ENCODE measurements around the gene FGF1.

The FGF1 gene

GRCh38 chr5:142569905-142570304, 116.0 kb downstream of the FGF1 start:
- no peak overlapping the region for H3K9ac ChIP-seq
- no peaks in the 10 kb centered on the region for H3K4me1 ChIP-seq
- no peaks in the 10 kb centered on the region for H3K9me3 ChIP-seq (ENCODE audit: control insufficient read depth, low read length)
- H3K27me3 ChIP-seq (ENCODE audit: control insufficient read depth, insufficient read depth, low read length), result no peaks in the 10 kb centered on the region
- H3K4me3 ChIP-seq (ENCODE audit: low read depth, low read length), result no peak overlapping the region
- no peak overlapping the region for H2AFZ ChIP-seq
- H3K36me3 ChIP-seq (ENCODE audit: control insufficient read depth, insufficient read depth, low read length), result no peaks in the 10 kb centered on the region
- TF ChIP-seq CTCF (IDR thresholded peaks at IDR 0.05), result no peak
- H3K79me2 ChIP-seq, result no peaks in the 10 kb centered on the region
- H3K4me2 ChIP-seq (ENCODE audit: low read length), result no peak overlapping the region
- H3K27ac ChIP-seq, result no peak overlapping the region

DNA sequence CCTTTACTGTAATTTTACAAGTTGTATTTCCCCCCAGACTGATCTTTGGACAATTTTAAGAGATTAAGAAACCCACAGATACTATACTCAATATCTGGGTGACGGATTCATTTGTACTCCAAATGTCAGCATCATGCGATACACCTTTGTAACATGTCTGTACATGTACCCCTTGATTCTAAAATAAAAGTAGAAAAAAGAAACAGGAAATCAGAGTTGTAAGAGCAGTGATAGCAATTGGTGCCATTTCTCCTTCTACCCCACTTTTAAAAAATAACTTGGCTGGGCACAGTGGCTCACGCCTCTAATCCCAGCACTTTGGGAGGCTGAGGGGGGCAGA, 116.9 kb downstream of the FGF1 start:
- Histone ChIP-seq H3K9me3 (ENCODE audit: control insufficient read depth, low read length) (no peaks in the 10 kb centered on the region), H3K36me3 (ENCODE audit: control insufficient read depth, insufficient read depth, low read length) (no peaks in the 10 kb centered on the region), H3K4me3 (ENCODE audit: low read depth, low read length) (no peak overlapping the region), H3K9ac (no peak overlapping the region), H3K27ac (no peak overlapping the region), H3K27me3 (ENCODE audit: control insufficient read depth, insufficient read depth, low read length) (no peaks in the 10 kb centered on the region), H3K4me2 (ENCODE audit: low read length) (no peak overlapping the region), H3K4me1 (no peaks in the 10 kb centered on the region), H2AFZ (no peak overlapping the region), H3K79me2 (no peaks in the 10 kb centered on the region)
- no peak for TF ChIP-seq CTCF (IDR thresholded peaks at IDR 0.05)

GRCh38 chr5:142568283-142568995, 117.5 kb downstream of the FGF1 start:
- TF ChIP-seq CTCF (IDR thresholded peaks at IDR 0.05), result no peak
- Histone ChIP-seq H3K4me3 (ENCODE audit: low read depth, low read length) (no peak overlapping the region), H3K4me1 (no peaks in the 10 kb centered on the region), H3K27me3 (ENCODE audit: control insufficient read depth, insufficient read depth, low read length) (no peaks in the 10 kb centered on the region), H3K27ac (no peak overlapping the region), H3K9me3 (ENCODE audit: control insufficient read depth, low read length) (no peaks in the 10 kb centered on the region), H3K36me3 (ENCODE audit: control insufficient read depth, insufficient read depth, low read length) (no peaks in the 10 kb centered on the region), H3K9ac (no peak overlapping the region), H3K4me2 (ENCODE audit: low read length) (no peak overlapping the region), H2AFZ (no peak overlapping the region), H3K79me2 (no peaks in the 10 kb centered on the region)

GRCh38 chr5:142561486-142562097, 124.3 kb downstream of the FGF1 start:
- no peak overlapping the region for H3K4me2 ChIP-seq (ENCODE audit: low read length)
- no peak overlapping the region for H3K27ac ChIP-seq
- no peaks in the 10 kb centered on the region for H3K4me1 ChIP-seq
- H3K27me3 ChIP-seq (ENCODE audit: control insufficient read depth, insufficient read depth, low read length), result no peaks in the 10 kb centered on the region
- no peak overlapping the region for H3K9ac ChIP-seq
- H3K4me3 ChIP-seq (ENCODE audit: low read depth, low read length), result no peak overlapping the region
- no peaks in the 10 kb centered on the region for H3K79me2 ChIP-seq
- no peaks in the 10 kb centered on the region for H3K9me3 ChIP-seq (ENCODE audit: control insufficient read depth, low read length)
- TF ChIP-seq CTCF (IDR thresholded peaks at IDR 0.05), result no peak
- no peaks in the 10 kb centered on the region for H3K36me3 ChIP-seq (ENCODE audit: control insufficient read depth, insufficient read depth, low read length)
- no peak overlapping the region for H2AFZ ChIP-seq

DNA sequence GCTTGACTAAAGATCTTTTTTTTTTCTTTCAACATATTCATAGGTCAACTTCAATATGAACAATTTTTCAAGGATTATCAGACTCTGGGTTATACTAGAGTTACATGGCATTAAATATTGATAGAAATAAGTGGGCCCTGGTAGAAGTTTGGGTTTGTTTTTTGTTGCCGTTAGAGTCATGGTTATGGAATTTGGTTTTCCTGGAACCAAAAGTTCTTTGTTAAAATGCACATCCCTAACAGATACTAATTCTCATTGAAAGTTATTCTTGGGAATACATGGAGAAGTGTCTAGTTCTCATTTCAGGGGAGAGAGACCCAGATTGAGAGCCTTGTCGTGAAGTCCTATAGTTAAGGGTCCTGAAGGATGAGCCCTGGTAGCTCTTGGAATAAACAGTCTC, 124.9 kb downstream of the FGF1 start:
- H2AFZ ChIP-seq, result no peak overlapping the region
- H3K79me2 ChIP-seq, result no peaks in the 10 kb centered on the region
- no peaks in the 10 kb centered on the region for H3K9me3 ChIP-seq (ENCODE audit: control insufficient read depth, low read length)
- no peaks in the 10 kb centered on the region for H3K27me3 ChIP-seq (ENCODE audit: control insufficient read depth, insufficient read depth, low read length)
- no peak overlapping the region for H3K27ac ChIP-seq
- H3K4me3 ChIP-seq (ENCODE audit: low read depth, low read length), result no peak overlapping the region
- no peak overlapping the region for H3K9ac ChIP-seq
- TF ChIP-seq CTCF (IDR thresholded peaks at IDR 0.05), result no peak
- H3K4me1 ChIP-seq, result no peaks in the 10 kb centered on the region
- no peak overlapping the region for H3K4me2 ChIP-seq (ENCODE audit: low read length)
- no peaks in the 10 kb centered on the region for H3K36me3 ChIP-seq (ENCODE audit: control insufficient read depth, insufficient read depth, low read length)

All from parathyroid adenoma (tissue), 2 donors.